HCT116 (cell line): ENCODE measurements around the gene PSTPIP2. TPM values are rescaled to one million over a fixed set of nuclear protein-coding genes. Genes with fewer than 3 reads are reported as not detected.

ENCODE experiments used
- ATAC-seq: fragments of 200-7000 bp; cut with Tn5 transposase; 2 replicates; pipeline ENCODE4 v1.9.1; 2020; ENCODE audit warnings: mild to moderate bottlenecking, moderate library complexity
- BruUV-seq: library from RNA; stranded (reverse); fragments of 400-500 nt; replicated peaks from 2 replicates; lab custom pipeline; 2021; lab: Mats Ljungman, UMichigan
- CTCF ChIA-PET: fragments of 300-600 bp; sonication (Branson Sonifier 250); formaldehyde crosslinking; loops from one replicate; lab custom pipeline; 2021; ENCODE audit warnings: antibody characterized with exemption; lab: Charles Lee
- POLR2A ChIA-PET: fragments of 300-600, 350-600 bp; sonication (Branson Sonifier 250); formaldehyde crosslinking; loops from one replicate; lab custom pipeline; 2021; ENCODE audit warnings: antibody characterized with exemption; lab: Charles Lee
- RAD21 ChIA-PET, 2 experiments: fragments of 300-600 bp; sonication (Branson Sonifier 250); formaldehyde crosslinking; loops; one replicate each; lab custom pipeline; 2023; ENCODE audit warnings: low total read pairs in 2 of 2; ENCODE audit not compliant: uncharacterized antibody in 2 of 2, unreplicated experiment in 2 of 2, low non-redundant PET in 1 of 2; lab: Charles Lee
- DNase-seq: peaks from one replicate; pipeline ENCODE4 v3.0.0-alpha.2; 2010; ENCODE audit warnings: low read depth, low spot score
- H2AFZ ChIP-seq: fragments of 200-600 bp; shearing (Covaris generic), sonication (generic); 2 replicates; pipeline ENCODE4 v1.6.1; 2017; ENCODE audit warnings: low read depth, mixed run types, mixed read lengths, antibody characterized with exemption, low read length; ENCODE audit not compliant: poor library complexity, severe bottlenecking
- H3K27ac ChIP-seq: 2 replicates; pipeline ENCODE4 v1.5.1; 2012; ENCODE audit warnings: low read depth, low read length
- H3K27me3 ChIP-seq: fragments of 200-600 bp; sonication (generic); 2 replicates; pipeline ENCODE4 v1.6.1; 2016; ENCODE audit warnings: mixed run types, low read length, mixed read lengths; ENCODE audit not compliant: insufficient read depth
- H3K36me3 ChIP-seq, 2 experiments: fragments of 200-500 bp in 1 of 2; fragments of 200-600 bp in 1 of 2; sonication (Bioruptor generic) in 1 of 2; sonication (generic) in 1 of 2; 2 replicates each; pipeline versions ENCODE4 v1.5.1 to v1.6.1; 2014 to 2016; ENCODE audit warnings: low read length in 2 of 2, inconsistent platforms in 1 of 2, mixed read lengths in 1 of 2, mixed run types in 1 of 2; ENCODE audit not compliant: insufficient read depth in 2 of 2, control insufficient read depth in 1 of 2
- H3K4me1 ChIP-seq, 2 experiments: fragments of 200-600 bp in 1 of 2; sonication (generic) in 1 of 2; 2 replicates each; pipeline versions ENCODE4 v1.5.1 to v1.6.1; 2012 to 2017; ENCODE audit warnings: low read length in 2 of 2, inconsistent platforms in 1 of 2, mild to moderate bottlenecking in 1 of 2, mixed read lengths in 1 of 2, mixed run types in 1 of 2, moderate library complexity in 1 of 2; ENCODE audit not compliant: insufficient read depth in 2 of 2, control insufficient read depth in 1 of 2
- H3K4me2 ChIP-seq: fragments of 200-600 bp; sonication (generic); 2 replicates; pipeline ENCODE4 v1.6.1; 2017; ENCODE audit warnings: mixed run types, low read length, mixed read lengths
- H3K4me3 ChIP-seq, 2 experiments: fragments of 200-600 bp in 1 of 2; sonication (generic) in 1 of 2; replicated peaks in 1 of 2; 2 replicates each; pipeline ENCODE4 v1.5.1; 2011 to 2016; ENCODE audit warnings: low read length in 2 of 2, control low read depth in 1 of 2, low read depth in 1 of 2, mild to moderate bottlenecking in 1 of 2, mixed read lengths in 1 of 2, mixed run types in 1 of 2
- H3K79me2 ChIP-seq: fragments of 200-600 bp; sonication (generic); 2 replicates; pipeline ENCODE4 v1.6.1; 2017; ENCODE audit warnings: mild to moderate bottlenecking, mixed run types, low read length, moderate library complexity, mixed read lengths; ENCODE audit not compliant: insufficient read depth
- H3K9ac ChIP-seq: fragments of 200-600 bp; sonication (generic); 2 replicates; pipeline ENCODE4 v1.6.1; 2016; ENCODE audit warnings: low read length, mixed read lengths
- H3K9me2 ChIP-seq: fragments of 200-600 bp; sonication (generic), shearing (Covaris generic); 2 replicates; pipeline ENCODE4 v1.6.1; 2017; ENCODE audit warnings: mixed run types, mild to moderate bottlenecking, moderate library complexity; ENCODE audit not compliant: insufficient read depth
- H3K9me3 ChIP-seq, 2 experiments: fragments of 200-500 bp in 1 of 2; fragments of 200-600 bp in 1 of 2; sonication (Bioruptor generic) in 1 of 2; sonication (generic) in 1 of 2; 2 replicates each; pipeline ENCODE4 v1.6.1; 2014 to 2017; ENCODE audit warnings: low read length in 2 of 2, mixed read lengths in 2 of 2, inconsistent platforms in 1 of 2, low read depth in 1 of 2, mild to moderate bottlenecking in 1 of 2, mixed run types in 1 of 2, moderate library complexity in 1 of 2; ENCODE audit not compliant: control insufficient read depth in 1 of 2, insufficient read depth in 1 of 2
- H4K20me1 ChIP-seq: fragments of 200-600 bp; sonication (generic), shearing (Covaris generic); 2 replicates; pipeline ENCODE4 v1.6.1; 2017; ENCODE audit warnings: mixed run types, mild to moderate bottlenecking, moderate library complexity; ENCODE audit not compliant: insufficient read depth
- CEBPB ChIP-seq: IDR thresholded peaks from 2 replicates; pipeline ENCODE4 v1.6.1; 2012; ENCODE audit warnings: low read depth
- CTCF ChIP-seq, 3 experiments: fragments of 200-600 bp in 1 of 3; sonication (generic) in 1 of 3; IDR thresholded peaks in 2 of 3; conservative IDR thresholded peaks in 1 of 3; 2 replicates each; pipeline ENCODE4 v1.5.1; 2012 to 2017; ENCODE audit warnings: low read depth in 2 of 3, low read length in 2 of 3, antibody characterized with exemption in 1 of 3, borderline replicate concordance in 1 of 3, control low read depth in 1 of 3, mild to moderate bottlenecking in 1 of 3, mixed read lengths in 1 of 3, mixed run types in 1 of 3, moderate library complexity in 1 of 3; ENCODE audit not compliant: insufficient read depth in 1 of 3
- EGR1 ChIP-seq: IDR thresholded peaks from 2 replicates; pipeline ENCODE4 v1.6.1; 2012; ENCODE audit warnings: low read depth
- EZH2phosphoT487 ChIP-seq: fragments of 200-600 bp; IDR thresholded peaks from 2 replicates; pipeline ENCODE4 v1.6.1; 2018; ENCODE audit warnings: antibody characterized with exemption, borderline replicate concordance
- POLR2A ChIP-seq: IDR thresholded peaks from 2 replicates; pipeline ENCODE4 v1.7.0; 2011; ENCODE audit warnings: borderline replicate concordance; ENCODE audit not compliant: insufficient read depth, insufficient read length; ENCODE audit errors: extremely low read depth
- SRF ChIP-seq: IDR thresholded peaks from 2 replicates; pipeline ENCODE4 v1.6.1; 2012; ENCODE audit warnings: low read depth
- TCF7L2 ChIP-seq: IDR thresholded peaks from 2 replicates; pipeline ENCODE4 v1.7.0; 2011; ENCODE audit warnings: borderline replicate concordance, inconsistent platforms; ENCODE audit not compliant: insufficient read depth, insufficient read length; ENCODE audit errors: extremely low read depth
- ZBTB33 ChIP-seq: IDR thresholded peaks from 2 replicates; pipeline ENCODE4 v1.6.1; 2011; ENCODE audit warnings: mild to moderate bottlenecking, low read length, moderate library complexity; ENCODE audit not compliant: insufficient replicate concordance; ENCODE audit errors: extremely low read depth
- ZFX ChIP-seq: fragments of 450-650 bp; IDR thresholded peaks from 2 replicates; pipeline ENCODE4 v1.6.1; 2017
- intact Hi-C: fragments of 100-400 bp; cut with micrococcal nuclease; formaldehyde crosslinking; loops from 2 replicates; pipeline ENCODE4 v1.10.0; 2022
- total RNA-seq: library from RNA; stranded (reverse); gene quantifications from one replicate; pipeline ENCODE4 v1.2.1, GENCODE V29; 2021; ENCODE audit not compliant: unreplicated experiment
- TF ChIP-seq, protein P1 (sequence below): IDR thresholded peaks from 2 replicates; pipeline ENCODE4 v1.6.1; 2012; ENCODE audit warnings: low read depth
- TF ChIP-seq, protein P2 (sequence below): IDR thresholded peaks from 2 replicates; pipeline ENCODE4 v1.6.1; 2012

The PSTPIP2 gene
- total RNA-seq, 1 experiment from 2014 or later = 20.0 TPM

GRCh38 chr18:45991788-45992187 is 80.3 kb downstream of the PSTPIP2 start (continued):
- no peak for TF ChIP-seq ZBTB33
- TF ChIP-seq, protein P1, sequence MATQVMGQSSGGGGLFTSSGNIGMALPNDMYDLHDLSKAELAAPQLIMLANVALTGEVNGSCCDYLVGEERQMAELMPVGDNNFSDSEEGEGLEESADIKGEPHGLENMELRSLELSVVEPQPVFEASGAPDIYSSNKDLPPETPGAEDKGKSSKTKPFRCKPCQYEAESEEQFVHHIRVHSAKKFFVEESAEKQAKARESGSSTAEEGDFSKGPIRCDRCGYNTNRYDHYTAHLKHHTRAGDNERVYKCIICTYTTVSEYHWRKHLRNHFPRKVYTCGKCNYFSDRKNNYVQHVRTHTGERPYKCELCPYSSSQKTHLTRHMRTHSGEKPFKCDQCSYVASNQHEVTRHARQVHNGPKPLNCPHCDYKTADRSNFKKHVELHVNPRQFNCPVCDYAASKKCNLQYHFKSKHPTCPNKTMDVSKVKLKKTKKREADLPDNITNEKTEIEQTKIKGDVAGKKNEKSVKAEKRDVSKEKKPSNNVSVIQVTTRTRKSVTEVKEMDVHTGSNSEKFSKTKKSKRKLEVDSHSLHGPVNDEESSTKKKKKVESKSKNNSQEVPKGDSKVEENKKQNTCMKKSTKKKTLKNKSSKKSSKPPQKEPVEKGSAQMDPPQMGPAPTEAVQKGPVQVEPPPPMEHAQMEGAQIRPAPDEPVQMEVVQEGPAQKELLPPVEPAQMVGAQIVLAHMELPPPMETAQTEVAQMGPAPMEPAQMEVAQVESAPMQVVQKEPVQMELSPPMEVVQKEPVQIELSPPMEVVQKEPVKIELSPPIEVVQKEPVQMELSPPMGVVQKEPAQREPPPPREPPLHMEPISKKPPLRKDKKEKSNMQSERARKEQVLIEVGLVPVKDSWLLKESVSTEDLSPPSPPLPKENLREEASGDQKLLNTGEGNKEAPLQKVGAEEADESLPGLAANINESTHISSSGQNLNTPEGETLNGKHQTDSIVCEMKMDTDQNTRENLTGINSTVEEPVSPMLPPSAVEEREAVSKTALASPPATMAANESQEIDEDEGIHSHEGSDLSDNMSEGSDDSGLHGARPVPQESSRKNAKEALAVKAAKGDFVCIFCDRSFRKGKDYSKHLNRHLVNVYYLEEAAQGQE = no peak

GRCh38 chr18:45984546-45985235 is 87.4 kb downstream of the PSTPIP2 start:
- ATAC-seq (no peak), DNase-seq (no peak)
- ChIA-PET RAD21 (no interaction called here), CTCF (no interaction called here), POLR2A (no interaction called here)
- Histone ChIP-seq H3K9ac (no peak overlapping the region), H3K79me2 (no peaks in the 10 kb centered on the region), H3K27ac (no peak overlapping the region), H3K27me3 (no peaks in the 10 kb centered on the region), H3K9me2 (no peaks in the 10 kb centered on the region), H3K4me3 (no peak overlapping the region), H4K20me1 (no peaks in the 10 kb centered on the region), H3K36me3 (no peaks in the 10 kb centered on the region), H2AFZ (no peak overlapping the region), H3K9me3 (no peaks in the 10 kb centered on the region), H3K4me1 (no peaks in the 10 kb centered on the region), H3K4me2 (no peak overlapping the region)
- TSS peak; percentile 70 for BruUV-seq
- intact Hi-C loops = no loop called here
- TF ChIP-seq POLR2A (no peak), CTCF (IDR thresholded peaks at IDR 0.05 in 2 of 3, conservative IDR thresholded peaks at IDR 0.05 in 1 of 3; ENCODE audit: borderline replicate concordance in 1 of 3, insufficient read depth in 1 of 3, low read depth in 2 of 3, low read length in 2 of 3) (no peak), EZH2phosphoT487 (no peak), CEBPB (no peak), TCF7L2 (no peak), SRF (no peak), ZFX (no peak), EGR1 (no peak)
- TF ChIP-seq, protein P1 = no peak
- TF ChIP-seq, protein P2, sequence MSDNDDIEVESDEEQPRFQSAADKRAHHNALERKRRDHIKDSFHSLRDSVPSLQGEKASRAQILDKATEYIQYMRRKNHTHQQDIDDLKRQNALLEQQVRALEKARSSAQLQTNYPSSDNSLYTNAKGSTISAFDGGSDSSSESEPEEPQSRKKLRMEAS = no peak
